IMR-90 (cell line): ENCODE results near the gene NFATC1. TPM values are rescaled to one million over a fixed set of nuclear protein-coding genes. Genes with fewer than 3 reads are reported as not detected.

Source experiments
- ATAC-seq: fragments of 200-7000 bp; cut with Tn5 transposase; 2 replicates; pipeline ENCODE4 v1.9.1; 2020; ENCODE audit warnings: low read depth, mild to moderate bottlenecking, moderate library complexity
- BruUV-seq: library from RNA; stranded (reverse); fragments of 400-500 nt; replicated peaks from 2 replicates; lab custom pipeline; 2021; lab: Mats Ljungman, UMichigan
- CTCF ChIA-PET: fragments of 300-600 bp; formaldehyde crosslinking; extraction: SDS; loops from one replicate; lab custom pipeline; 2021; ENCODE audit warnings: antibody characterized with exemption; lab: Yijun Ruan, JAX
- POLR2A ChIA-PET: fragments of 300-600 bp; sonication (Branson Sonifier 250); formaldehyde crosslinking; loops from one replicate; lab custom pipeline; 2022; ENCODE audit warnings: antibody characterized with exemption; ENCODE audit not compliant: unreplicated experiment; lab: Charles Lee
- DNase-seq: peaks from one replicate; pipeline ENCODE4 v3.0.0; 2013
- H2AFZ ChIP-seq: replicated peaks from 2 replicates; pipeline ENCODE3; 2013; ENCODE audit warnings: low read length, mild to moderate bottlenecking; ENCODE audit not compliant: poor library complexity
- H2AK5ac ChIP-seq: 2 replicates; pipeline ENCODE4 v1.6.1; 2013; ENCODE audit warnings: low read depth, low read length, inconsistent platforms
- H2AK9ac ChIP-seq: replicated peaks from 2 replicates; pipeline ENCODE3; 2013; ENCODE audit warnings: mild to moderate bottlenecking, low read depth, low read length, moderate library complexity; ENCODE audit not compliant: poor library complexity
- H2BK120ac ChIP-seq: 2 replicates; pipeline ENCODE4 v1.6.1; 2013; ENCODE audit warnings: low read depth, low read length, inconsistent platforms
- H2BK15ac ChIP-seq: 3 replicates; pipeline ENCODE4 v1.6.1; 2013; ENCODE audit warnings: low read depth, low read length, inconsistent platforms
- H2BK20ac ChIP-seq: 2 replicates; pipeline ENCODE4 v1.6.1; 2013; ENCODE audit warnings: low read depth, mild to moderate bottlenecking, inconsistent platforms, low read length, moderate library complexity
- H2BK5ac ChIP-seq: 2 replicates; pipeline ENCODE4 v1.6.1; 2013; ENCODE audit warnings: mild to moderate bottlenecking, low read depth, low read length, inconsistent platforms; ENCODE audit not compliant: poor library complexity, severe bottlenecking
- H3K14ac ChIP-seq: replicated peaks from 2 replicates; pipeline ENCODE4 v1.6.1; 2013; ENCODE audit warnings: low read depth, low read length, inconsistent platforms
- H3K18ac ChIP-seq: 2 replicates; pipeline ENCODE4 v1.6.1; 2013; ENCODE audit warnings: low read depth, low read length, control low read depth
- H3K23ac ChIP-seq: 2 replicates; pipeline ENCODE4 v1.6.1; 2013; ENCODE audit warnings: low read depth, low read length, inconsistent platforms
- H3K27ac ChIP-seq: 2 replicates; pipeline ENCODE4 v1.5.1; 2013; ENCODE audit warnings: mild to moderate bottlenecking, control low read depth, low read length; ENCODE audit not compliant: insufficient read depth
- H3K27me3 ChIP-seq: 2 replicates; pipeline ENCODE4 v1.6.1; 2013; ENCODE audit warnings: low read length; ENCODE audit not compliant: control insufficient read depth, insufficient read depth
- H3K36me3 ChIP-seq: 2 replicates; pipeline ENCODE4 v1.6.1; 2013; ENCODE audit warnings: low read length, mixed read lengths; ENCODE audit not compliant: control insufficient read depth, insufficient read depth
- H3K4ac ChIP-seq: 2 replicates; pipeline ENCODE4 v1.6.1; 2013; ENCODE audit warnings: low read depth, low read length, inconsistent platforms
- H3K4me1 ChIP-seq: 2 replicates; pipeline ENCODE4 v1.6.1; 2013; ENCODE audit warnings: low read length, mixed read lengths; ENCODE audit not compliant: control insufficient read depth, insufficient read depth
- H3K4me2 ChIP-seq: 2 replicates; pipeline ENCODE4 v1.6.1; 2013; ENCODE audit warnings: low read depth, mild to moderate bottlenecking, control low read depth, low read length, moderate library complexity
- H3K4me3 ChIP-seq: 2 replicates; pipeline ENCODE4 v1.5.1; 2013; ENCODE audit warnings: low read depth, mild to moderate bottlenecking, control low read depth, low read length, moderate library complexity; ENCODE audit not compliant: insufficient read depth
- H3K56ac ChIP-seq: 2 replicates; pipeline ENCODE4 v1.6.1; 2013; ENCODE audit warnings: low read length, inconsistent platforms; ENCODE audit not compliant: insufficient read depth; ENCODE audit errors: extremely low read depth
- H3K79me1 ChIP-seq, 2 experiments: 2 replicates each; pipeline ENCODE4 v1.6.1; 2013; ENCODE audit warnings: low read length in 2 of 2, inconsistent platforms in 1 of 2, low read depth in 1 of 2
- H3K9ac ChIP-seq: 2 replicates; pipeline ENCODE4 v1.6.1; 2013; ENCODE audit warnings: low read depth, low read length, control low read depth
- H3K9me1 ChIP-seq: 2 replicates; pipeline ENCODE4 v1.6.1; 2013; ENCODE audit warnings: low read length, inconsistent platforms; ENCODE audit not compliant: insufficient read depth
- H3K9me3 ChIP-seq: 2 replicates; pipeline ENCODE4 v1.6.1; 2013; ENCODE audit warnings: low read length; ENCODE audit not compliant: control insufficient read depth, insufficient read depth
- H4K20me1 ChIP-seq: 2 replicates; pipeline ENCODE4 v1.6.1; 2013; ENCODE audit warnings: low read length, inconsistent platforms; ENCODE audit not compliant: insufficient read depth
- H4K5ac ChIP-seq: 2 replicates; pipeline ENCODE4 v1.6.1; 2013; ENCODE audit warnings: mild to moderate bottlenecking, low read depth, low read length, control low read depth
- H4K8ac ChIP-seq, 2 experiments: 2 replicates each; pipeline ENCODE4 v1.6.1; 2013; ENCODE audit warnings: low read depth in 2 of 2, low read length in 2 of 2, control low read depth in 1 of 2, inconsistent platforms in 1 of 2
- H4K91ac ChIP-seq: 2 replicates; pipeline ENCODE4 v1.6.1; 2013; ENCODE audit warnings: low read depth, low read length, inconsistent platforms; ENCODE audit not compliant: insufficient read depth
- CEBPB ChIP-seq: IDR thresholded peaks from 2 replicates; pipeline ENCODE4 v1.6.1; 2012; ENCODE audit warnings: low read depth, low read length, improper control_type of control experiment
- ELK1 ChIP-seq: fragments of 150-350 bp; IDR thresholded peaks from 2 replicates; pipeline ENCODE4 v1.6.1; 2016; ENCODE audit warnings: low read depth, mild to moderate bottlenecking, low read length, moderate library complexity, borderline replicate concordance
- FOS ChIP-seq: fragments of 150-350 bp; IDR thresholded peaks from 2 replicates; pipeline ENCODE4 v1.6.1; 2016; ENCODE audit warnings: low read depth, low read length
- NFE2L2 ChIP-seq: fragments of 150-350 bp; IDR thresholded peaks from 2 replicates; pipeline ENCODE4 v1.6.1; 2016; ENCODE audit warnings: low read depth, mild to moderate bottlenecking, low read length
- POLR2A ChIP-seq: IDR thresholded peaks from 2 replicates; pipeline ENCODE4 v1.6.1; 2012; ENCODE audit warnings: mild to moderate bottlenecking, low read depth, low read length
- RAD21 ChIP-seq: IDR thresholded peaks from 2 replicates; pipeline ENCODE4 v1.6.1; 2012; ENCODE audit warnings: low read length, improper control_type of control experiment
- RFX5 ChIP-seq: IDR thresholded peaks from 2 replicates; pipeline ENCODE4 v1.8.0; 2012; ENCODE audit warnings: low read depth, mild to moderate bottlenecking, low read length, moderate library complexity
- SMC3 ChIP-seq: fragments of 150-350 bp; IDR thresholded peaks from 2 replicates; pipeline ENCODE4 v1.6.1; 2016; ENCODE audit warnings: low read depth, mild to moderate bottlenecking, antibody characterized with exemption, low read length, moderate library complexity
- WGBS, 2 experiments: methylation state at CpG; one replicate each; pipeline versions ENCODE4 v1.1.5 to v1.1.7; 2013; ENCODE audit warnings: missing lambda C conversion rate in 2 of 2; ENCODE audit not compliant: insufficient read length in 1 of 2; ENCODE audit errors: extremely low coverage in 2 of 2; 5-methylcytosine and 5-hydroxymethylcytosine counted together
- dilution Hi-C: fragments of 300-500 bp; cut with HindIII; formaldehyde crosslinking; loops from one replicate; pipeline ENCODE4 v1.14.3; 2018; ENCODE audit warnings: low sequenced_read_pairs; ENCODE audit not compliant: unreplicated experiment
- in situ Hi-C: fragments of 300-500 bp; cut with MboI; formaldehyde crosslinking; loops from 3 replicates; pipeline ENCODE4 v1.14.3; 2019; ENCODE audit warnings: low sequenced_read_pairs, inconsistent platforms, mixed read lengths
- intact Hi-C: fragments of 100-400 bp; cut with micrococcal nuclease; formaldehyde crosslinking; loops from 2 replicates; pipeline ENCODE4 v1.10.0; 2022
- polyA plus RNA-seq, 3 experiments: library from polyadenylated mRNA; depleted of rRNA; stranded (reverse); fragments of >200 nt; gene quantifications; 2 replicates each; pipeline ENCODE4 v1.2.3, GENCODE V29; 2012; ENCODE audit warnings: low replicate concordance in 1 of 3
- total RNA-seq: library from RNA; depleted of rRNA; stranded (reverse); fragments of >200 nt; gene quantifications from 2 replicates; pipeline ENCODE4 v1.2.3, GENCODE V29; 2012

Gene NFATC1
- total and polyA plus RNA-seq, 2 of the 4 experiments (the other 2 are of a cell fraction): 0.36 to 1.8 TPM

- CTCF ChIA-PET: no interaction called here
- Histone ChIP-seq H3K27ac (no peak overlapping the region), H2AFZ (no peak overlapping the region), H2BK20ac (no peak overlapping the region), H3K14ac (no peak overlapping the region), H3K4me1 (no peaks in the 10 kb centered on the region), H2AK9ac (no peak overlapping the region), H3K27me3 (peaks cover 31% of the 10 kb centered on the region), H3K23ac (no peak overlapping the region), H3K9me3 (peaks cover 5% of the 10 kb centered on the region), H2AK5ac (no peak overlapping the region), H4K20me1 (no peaks in the 10 kb centered on the region), H3K79me1 (no peaks in the 10 kb centered on the region), H2BK15ac (no peak overlapping the region), H2BK120ac (no peak overlapping the region), H3K4ac (no peak overlapping the region), H3K36me3 (no peaks in the 10 kb centered on the region), H4K91ac (no peak overlapping the region), H4K8ac (no peak overlapping the region), H3K56ac (no peak overlapping the region), H2BK5ac (no peak overlapping the region), H3K9ac (no peak overlapping the region), H3K18ac (no peak overlapping the region), H3K4me2 (no peak overlapping the region), H3K9me1 (no peaks in the 10 kb centered on the region), H3K4me3 (no peak overlapping the region), H4K5ac (no peak overlapping the region)
- in situ Hi-C loops: no loop called here
- no TSS peak for BruUV-seq
- DNase-seq: no peak
- intact Hi-C loops: no loop called here
- no peak for TF ChIP-seq RFX5
- no peak for TF ChIP-seq RAD21
- TF ChIP-seq ELK1: no peak
- no peak for TF ChIP-seq POLR2A
- no peak for TF ChIP-seq FOS
- TF ChIP-seq NFE2L2: no peak
- TF ChIP-seq SMC3: no peak
- no peak for TF ChIP-seq CEBPB
- no peak for ATAC-seq
- WGBS, 2 experiments: 88% methylated on average over 6 of the region's 12 CpGs; no CpG with 5 or more reads in 1 of the 2 experiments
- POLR2A ChIA-PET: no interaction called here
- dilution Hi-C loops: no loop called here
Observed at GRCh38 chr18:79540904-79541282, 145.2 kb downstream of the NFATC1 start.
